ENCODE data around the gene DDO. TPM values are rescaled to one million over a fixed set of nuclear protein-coding genes. Genes with fewer than 3 reads are reported as not detected.
"Not testable (repeated sequence)": the region's sequence is repeated elsewhere in the genome, so short reads cannot be mapped to it uniquely, and the experiment has no call there.

DDO gene
- total and polyA plus RNA-seq, 2 of the 4 experiments (the other 2 are of a cell fraction): 0.15 to 0.18 TPM

- H3K18ac ChIP-seq (ENCODE audit: low read depth, low read length); H3K14ac ChIP-seq (replicated peaks; ENCODE audit: low read depth, low read length); H3K4me1 ChIP-seq (ENCODE audit: control insufficient read depth, insufficient read depth, low read length); H3K27me3 ChIP-seq (ENCODE audit: control insufficient read depth, insufficient read depth, low read length); H3K79me1 ChIP-seq (ENCODE audit: low read depth in 1 of 2, low read length in 2 of 2); H3K36me3 ChIP-seq (ENCODE audit: control insufficient read depth, insufficient read depth, low read length); H2AFZ ChIP-seq (replicated peaks; ENCODE audit: low read length, poor library complexity); BruUV-seq (replicated peaks); H4K8ac ChIP-seq (ENCODE audit: low read depth in 2 of 2, low read length in 2 of 2); H3K4me3 ChIP-seq (ENCODE audit: insufficient read depth, low read depth, low read length); POLR2A ChIA-PET (ENCODE audit: unreplicated experiment); H3K9ac ChIP-seq (ENCODE audit: low read depth, low read length); H4K91ac ChIP-seq (ENCODE audit: insufficient read depth, low read depth, low read length); H4K5ac ChIP-seq (ENCODE audit: low read depth, low read length); H2BK120ac ChIP-seq (ENCODE audit: low read depth, low read length); in situ Hi-C loops (cut with MboI; ENCODE audit: low sequenced_read_pairs); H3K23ac ChIP-seq (ENCODE audit: low read depth, low read length); intact Hi-C loops (cut with micrococcal nuclease); dilution Hi-C loops (cut with HindIII; ENCODE audit: low sequenced_read_pairs, unreplicated experiment); H3K4me2 ChIP-seq (ENCODE audit: low read depth, low read length); H3K9me3 ChIP-seq (ENCODE audit: control insufficient read depth, insufficient read depth, low read length); ATAC-seq (ENCODE audit: low read depth); H3K9me1 ChIP-seq (ENCODE audit: insufficient read depth, low read length); H2BK20ac ChIP-seq (ENCODE audit: low read depth, low read length); H3K27ac ChIP-seq (ENCODE audit: insufficient read depth, low read length); H3K56ac ChIP-seq (ENCODE audit: extremely low read depth, insufficient read depth, low read length); H2AK9ac ChIP-seq (replicated peaks; ENCODE audit: low read depth, low read length, poor library complexity); H4K20me1 ChIP-seq (ENCODE audit: insufficient read depth, low read length); H2BK5ac ChIP-seq (ENCODE audit: low read depth, low read length, poor library complexity, severe bottlenecking); H2BK15ac ChIP-seq (ENCODE audit: low read depth, low read length); H3K4ac ChIP-seq (ENCODE audit: low read depth, low read length); H2AK5ac ChIP-seq (ENCODE audit: low read depth, low read length): not testable (repeated sequence)
- peak; percentile 23; the same call in 1 of the 2 replicates for TF ChIP-seq RAD21 (IDR thresholded peaks at IDR 0.05; ENCODE audit: low read length)
- peak; percentile 22 for TF ChIP-seq CTCF (conservative IDR thresholded peaks at IDR 0.05; ENCODE audit: low read depth, low read length)
- CTCF ChIA-PET: interaction anchor here (1.1 kb wide), 1 partner anchor 25 kb away, joined by 4 read pairs; no protein-coding TSS in a partner anchor
- WGBS, 2 experiments (ENCODE audit: extremely low coverage in 2 of 2, insufficient read length in 1 of 2): no CpG with 5 or more reads among the region's 8 CpGs
- peak; percentile 20 for DNase-seq
Observed at GRCh38 chr6:110457567-110458175, 42.3 kb upstream of the DDO start.
